PC-3 (cell line): ENCODE measurements around the gene SLC13A3. TPM values are rescaled to one million over a fixed set of nuclear protein-coding genes. Genes with fewer than 3 reads are reported as not detected.

Source experiments
- ATAC-seq: fragments of 200-7000 bp; cut with Tn5 transposase; 2 replicates; pipeline ENCODE4 v1.9.1; 2020; ENCODE audit warnings: mild to moderate bottlenecking, moderate library complexity
- BruUV-seq: library from RNA; stranded (reverse); fragments of 400-500 nt; replicated peaks from 2 replicates; lab custom pipeline; 2021; lab: Mats Ljungman, UMichigan
- CTCF ChIA-PET: fragments of 300-600 bp; sonication (Branson Sonifier 250); formaldehyde crosslinking; loops from one replicate; lab custom pipeline; 2022; ENCODE audit warnings: antibody characterized with exemption; lab: Charles Lee
- POLR2A ChIA-PET: fragments of 300-600 bp; sonication (Branson Sonifier 250); formaldehyde crosslinking; loops from one replicate; lab custom pipeline; 2022; ENCODE audit warnings: antibody characterized with exemption; ENCODE audit not compliant: unreplicated experiment; lab: Charles Lee
- DNase-seq: peaks from one replicate; pipeline ENCODE4 v3.0.0-alpha.2; 2015
- H2AFZ ChIP-seq: fragments of 300-600 bp; sonication (generic); 2 replicates; pipeline ENCODE4 v1.6.0; 2016; ENCODE audit warnings: antibody characterized with exemption, low read length
- H3F3A ChIP-seq: fragments of 300-600 bp; sonication (generic); one replicate; pipeline ENCODE4 v1.6.0; 2017; ENCODE audit warnings: antibody characterized with exemption, low read length, control low read depth, mild to moderate bottlenecking; ENCODE audit not compliant: unreplicated experiment
- H3K27ac ChIP-seq: fragments of 300-600 bp; sonication (generic); 2 replicates; pipeline ENCODE4 v1.5.1; 2016; ENCODE audit warnings: mild to moderate bottlenecking, low read length
- H3K27me3 ChIP-seq: fragments of 300-600 bp; sonication (generic); 2 replicates; pipeline ENCODE4 v1.6.1; 2016; ENCODE audit warnings: low read length, mixed read lengths
- H3K36me3 ChIP-seq: fragments of 300-600 bp; sonication (generic); 2 replicates; pipeline ENCODE4 v1.6.1; 2016; ENCODE audit warnings: low read depth, mixed run types, low read length, mixed read lengths
- H3K4me1 ChIP-seq: fragments of 300-600 bp; sonication (generic); 2 replicates; pipeline ENCODE4 v1.5.1; 2016; ENCODE audit warnings: low read length; ENCODE audit not compliant: insufficient read depth
- H3K4me2 ChIP-seq: fragments of 300-600 bp; sonication (generic); 2 replicates; pipeline ENCODE4 v1.6.0; 2016; ENCODE audit warnings: low read length
- H3K4me3 ChIP-seq: fragments of 300-600 bp; sonication (generic); 2 replicates; pipeline ENCODE4 v1.5.1; 2016; ENCODE audit warnings: mild to moderate bottlenecking, low read length, mixed read lengths
- H3K79me2 ChIP-seq: fragments of 300-600 bp; sonication (generic); 2 replicates; pipeline ENCODE4 v1.6.1; 2017; ENCODE audit warnings: low read length, mixed read lengths
- H3K9ac ChIP-seq: fragments of 300-600 bp; sonication (generic); 2 replicates; pipeline ENCODE4 v1.6.0; 2016; ENCODE audit warnings: mild to moderate bottlenecking, low read length
- H3K9me2 ChIP-seq: fragments of 300-600 bp; sonication (generic); replicated peaks from 2 replicates; pipeline ENCODE4 v1.6.1; 2016; ENCODE audit warnings: mixed run types, low read length, mixed read lengths
- H3K9me3 ChIP-seq: fragments of 300-600 bp; sonication (generic); 2 replicates; pipeline ENCODE4 v1.6.1; 2016; ENCODE audit warnings: low read length, mixed read lengths
- H4K20me1 ChIP-seq: fragments of 300-600 bp; sonication (generic); 2 replicates; pipeline ENCODE4 v1.6.1; 2016; ENCODE audit warnings: low read length, mixed read lengths
- CTCF ChIP-seq: fragments of 300-600 bp; sonication (generic); conservative IDR thresholded peaks from 2 replicates; pipeline ENCODE4 v1.5.1; 2017; ENCODE audit warnings: antibody characterized with exemption, low read depth, mild to moderate bottlenecking, low read length
- EZH2 ChIP-seq: fragments of 300-600 bp; sonication (generic); IDR thresholded peaks from one replicate; pipeline ENCODE4 v1.6.1; 2017; ENCODE audit warnings: antibody characterized with exemption, mild to moderate bottlenecking, low read length; ENCODE audit not compliant: unreplicated experiment
- EZH2phosphoT487 ChIP-seq: fragments of 300-600 bp; sonication (generic); IDR thresholded peaks from 2 replicates; pipeline ENCODE4 v1.6.1; 2018; ENCODE audit warnings: mild to moderate bottlenecking, antibody characterized with exemption, low read length, borderline replicate concordance
- intact Hi-C: fragments of 100-400 bp; cut with micrococcal nuclease; formaldehyde crosslinking; loops from 2 replicates; pipeline ENCODE4 v1.9.0; 2023
- total RNA-seq: library from RNA; depleted of rRNA; stranded (reverse); fragments of >200 nt; gene quantifications from 2 replicates; pipeline ENCODE4 v1.2.3, GENCODE V29; 2014; rRNA removed

SLC13A3 gene
- total RNA-seq, 1 experiment from 2014 or later, result not detected

GRCh38 chr20:46509523-46509922 is 141.7 kb downstream of the SLC13A3 start:
- H3K27me3 ChIP-seq, result peaks cover 45% of the 10 kb centered on the region
- H3K36me3 ChIP-seq, result no peaks in the 10 kb centered on the region
- DNase-seq (no peak), ATAC-seq (no peak)
- no peaks in the 10 kb centered on the region for H3K9me2 ChIP-seq
- ChIA-PET POLR2A (no interaction called here), CTCF (no interaction called here)
- no peaks in the 10 kb centered on the region for H3K79me2 ChIP-seq
- no peaks in the 10 kb centered on the region for H4K20me1 ChIP-seq
- H3K4me3 ChIP-seq, result no peak overlapping the region
- no peak overlapping the region for H3K27ac ChIP-seq
- BruUV-seq, result no TSS peak
- H3K4me1 ChIP-seq, result no peaks in the 10 kb centered on the region
- no peak overlapping the region for H2AFZ ChIP-seq
- H3F3A ChIP-seq, result no peaks in the 10 kb centered on the region
- intact Hi-C loops, result no loop called here
- TF ChIP-seq EZH2 (no peak), CTCF (no peak), EZH2phosphoT487 (no peak)
- no peak overlapping the region for H3K4me2 ChIP-seq
- H3K9ac ChIP-seq, result no peak overlapping the region
- H3K9me3 ChIP-seq, result 0 out of 2 replicates have a peak, but pooled peaks cover 3% of the 10 kb centered on the region

Other genes starting within 250 kb of the SLC13A3 start
- gene ELMO2, start 244.8 kb downstream of the SLC13A3 start, total RNA-seq, result 29.0 and 32.3 TPM in 2 replicates
- gene ZNF334, start 137.9 kb downstream of the SLC13A3 start, total RNA-seq, result 0.52 and 0.58 TPM in 2 replicates
- not detected in 2 replicates for gene OCSTAMP, start 100.8 kb downstream of the SLC13A3 start, total RNA-seq
- 41.4 and 48.1 TPM in 2 replicates for gene TP53RK, start 38.0 kb upstream of the SLC13A3 start, total RNA-seq
- gene SLC2A10, start 58.2 kb upstream of the SLC13A3 start, total RNA-seq, result 9.6 and 10.8 TPM in 2 replicates
- 0.29 and 0.33 TPM in 2 replicates for gene EYA2, start 243.4 kb upstream of the SLC13A3 start, total RNA-seq